ENCODE measurements around the gene TTLL1.
"Not testable (repeated sequence)": the region's sequence is repeated elsewhere in the genome, so short reads cannot be mapped to it uniquely, and the experiment has no call there.

The TTLL1 gene

GRCh38 chr22:43008921-43009320 lies 80.3 kb downstream of the TTLL1 start:
- DNase-seq: no peak

GRCh38 chr22:43008509-43008908 lies 80.7 kb downstream of the TTLL1 start:
- DNase-seq: no peak

GRCh38 chr22:43007519-43008102 lies 81.6 kb downstream of the TTLL1 start:
- no peak for DNase-seq

GRCh38 chr22:43006753-43007152 lies 82.4 kb downstream of the TTLL1 start:
- DNase-seq: no peak

- no peak for DNase-seq
These were observed 83.1 kb downstream of the TTLL1 start for GRCh38 chr22:43006016-43006505.

GRCh38 chr22:43005106-43005505 lies 84.1 kb downstream of the TTLL1 start:
- no peak for DNase-seq

- no peak for DNase-seq
These were observed 84.7 kb downstream of the TTLL1 start for GRCh38 chr22:43004362-43005035.

- DNase-seq: no peak
These were observed 87.0 kb downstream of the TTLL1 start for GRCh38 chr22:43002202-43002586.

- no peak for DNase-seq
These were observed 87.7 kb downstream of the TTLL1 start for GRCh38 chr22:43001271-43002201.

GRCh38 chr22:43000441-43001175 lies 88.6 kb downstream of the TTLL1 start:
- no peak for DNase-seq

- DNase-seq: no peak
These were observed 91.6 kb downstream of the TTLL1 start for GRCh38 chr22:42997582-42998090.

- DNase-seq: no peak
These were observed 92.4 kb downstream of the TTLL1 start for GRCh38 chr22:42996646-42997365.

- DNase-seq: not testable (repeated sequence)
These were observed 93.5 kb downstream of the TTLL1 start for GRCh38 chr22:42995654-42996053.

- DNase-seq: no peak
These were observed 94.2 kb downstream of the TTLL1 start for GRCh38 chr22:42994917-42995562.

GRCh38 chr22:42994276-42994916 lies 94.8 kb downstream of the TTLL1 start:
- DNase-seq: no peak

- no peak for DNase-seq
These were observed 95.4 kb downstream of the TTLL1 start for GRCh38 chr22:42993651-42994275.

GRCh38 chr22:42992886-42993479 lies 96.2 kb downstream of the TTLL1 start:
- no peak for DNase-seq

- DNase-seq: no peak
These were observed 97.1 kb downstream of the TTLL1 start for GRCh38 chr22:42992092-42992491.

GRCh38 chr22:42991010-42991651 lies 98.1 kb downstream of the TTLL1 start:
- no peak for DNase-seq

Measured in NCI-H1048 (cell line).